ENCODE results near the gene MPHOSPH8. TPM values are rescaled to one million over a fixed set of nuclear protein-coding genes. Genes with fewer than 3 reads are reported as not detected.

MPHOSPH8 gene
- total and polyA plus RNA-seq, 2 of the 4 experiments (the other 2 are of a cell fraction) = 11.7 to 16.4 TPM

- ChIA-PET POLR2A (ENCODE audit: unreplicated experiment) (no interaction called here), CTCF (no interaction called here)
- Histone ChIP-seq H2AK9ac (replicated peaks; ENCODE audit: low read depth, low read length, poor library complexity) (no peak overlapping the region), H3K4ac (ENCODE audit: low read depth, low read length) (no peak overlapping the region), H2BK120ac (ENCODE audit: low read depth, low read length) (no peak overlapping the region), H2AFZ (replicated peaks; ENCODE audit: low read length, poor library complexity) (no peak overlapping the region), H3K79me1 (ENCODE audit: low read depth in 1 of 2, low read length in 2 of 2) (peaks cover 4 to 12% of the 10 kb centered on the region in 2 experiments), H3K18ac (ENCODE audit: low read depth, low read length) (no peak overlapping the region), H3K36me3 (ENCODE audit: control insufficient read depth, insufficient read depth, low read length) (peaks cover 27% of the 10 kb centered on the region), H2BK20ac (ENCODE audit: low read depth, low read length) (no peak overlapping the region), H3K9me3 (ENCODE audit: control insufficient read depth, insufficient read depth, low read length) (no peaks in the 10 kb centered on the region), H3K9ac (ENCODE audit: low read depth, low read length) (no peak overlapping the region), H4K20me1 (ENCODE audit: insufficient read depth, low read length) (no peaks in the 10 kb centered on the region), H3K4me3 (ENCODE audit: insufficient read depth, low read depth, low read length) (no peak overlapping the region), H2BK5ac (ENCODE audit: low read depth, low read length, poor library complexity, severe bottlenecking) (no peak overlapping the region), H4K8ac (ENCODE audit: low read depth in 2 of 2, low read length in 2 of 2) (no peak overlapping the region), H3K56ac (ENCODE audit: extremely low read depth, insufficient read depth, low read length) (no peak overlapping the region), H3K23ac (ENCODE audit: low read depth, low read length) (no peak overlapping the region), H3K4me2 (ENCODE audit: low read depth, low read length) (no peak overlapping the region), H4K5ac (ENCODE audit: low read depth, low read length) (no peak overlapping the region), H2BK15ac (ENCODE audit: low read depth, low read length) (no peak overlapping the region), H3K9me1 (ENCODE audit: insufficient read depth, low read length) (no peaks in the 10 kb centered on the region; the same call in 1 of the 2 replicates), H2AK5ac (ENCODE audit: low read depth, low read length) (no peak overlapping the region), H3K27me3 (ENCODE audit: control insufficient read depth, insufficient read depth, low read length) (no peaks in the 10 kb centered on the region), H3K14ac (replicated peaks; ENCODE audit: low read depth, low read length) (no peak overlapping the region), H4K91ac (ENCODE audit: insufficient read depth, low read depth, low read length) (no peak overlapping the region), H3K4me1 (ENCODE audit: control insufficient read depth, insufficient read depth, low read length) (no peaks in the 10 kb centered on the region), H3K27ac (ENCODE audit: insufficient read depth, low read length) (no peak overlapping the region)
- in situ Hi-C loops (cut with MboI; ENCODE audit: low sequenced_read_pairs) (loop anchor here (25.0 kb wide), 1 partner anchor 337 kb away; no protein-coding TSS in a partner anchor), dilution Hi-C loops (cut with HindIII; ENCODE audit: low sequenced_read_pairs, unreplicated experiment) (no loop called here), intact Hi-C loops (cut with micrococcal nuclease) (no loop called here)
- ATAC-seq (ENCODE audit: low read depth) (no peak), DNase-seq (no peak)
- TF ChIP-seq BHLHE40 (IDR thresholded peaks at IDR 0.05; ENCODE audit: low read depth, low read length) (no peak), MAFK (IDR thresholded peaks at IDR 0.05; ENCODE audit: low read depth, low read length) (peak; percentile 95), RFX5 (IDR thresholded peaks at IDR 0.05; ENCODE audit: low read depth, low read length) (no peak)
- BruUV-seq (replicated peaks) = no TSS peak
- no CpG with 5 or more reads among the region's 4 CpGs for WGBS, 2 experiments (ENCODE audit: extremely low coverage in 2 of 2, insufficient read length in 1 of 2)
Observed at GRCh38 chr13:19650742-19651141, 17.3 kb downstream of the MPHOSPH8 start.
